Peyer's patch (tissue), 4 donors: ENCODE data around the gene SPEF2.
A peak's percentile ranks its signal among the peaks of the same experiment; 100 is the strongest.

Experiments used
- CTCF ChIP-seq, 6 experiments: fragments of 450-650 bp in 4 of 6; fragments of 200-600 bp in 2 of 6; sonication (generic) in 1 of 6; IDR thresholded peaks; one replicate each; pipeline ENCODE4 v1.5.1; 2017 to 2019; ENCODE audit warnings: antibody characterized with exemption in 6 of 6, mild to moderate bottlenecking in 3 of 6, moderate library complexity in 1 of 6
- POLR2A ChIP-seq, 2 donors: fragments of 450-650 bp; IDR thresholded peaks; one replicate each; pipeline ENCODE4 v1.5.1; 2017; ENCODE audit warnings: antibody characterized with exemption in 2 of 2, mild to moderate bottlenecking in 2 of 2, moderate library complexity in 2 of 2

GRCh38 chr5:35651002-35651756 lies 33.5 kb downstream of the SPEF2 start:
- TF ChIP-seq CTCF (IDR thresholded peaks at IDR 0.05), result peak in 4 of 6 experiments; percentile 24 to 50 (median 44)
- TF ChIP-seq POLR2A (IDR thresholded peaks at IDR 0.05), result no peak
